IMR-90 (cell line): Measurements from ENCODE around the gene C2orf49.

Experiments
- BHLHE40 ChIP-seq: fragments of 150-350 bp; IDR thresholded peaks from 2 replicates; pipeline ENCODE4 v1.6.1; 2016; ENCODE audit warnings: mild to moderate bottlenecking, low read depth, low read length
- CEBPB ChIP-seq: IDR thresholded peaks from 2 replicates; pipeline ENCODE4 v1.6.1; 2012; ENCODE audit warnings: low read depth, low read length, improper control_type of control experiment
- CHD1 ChIP-seq: IDR thresholded peaks from 2 replicates; pipeline ENCODE4 v1.6.1; 2012; ENCODE audit warnings: low read depth, low read length, improper control_type of control experiment
- CTCF ChIP-seq: conservative IDR thresholded peaks from 2 replicates; pipeline ENCODE4 v1.5.1; 2012; ENCODE audit warnings: mild to moderate bottlenecking, low read depth, low read length, improper control_type of control experiment
- ELK1 ChIP-seq: fragments of 150-350 bp; IDR thresholded peaks from 2 replicates; pipeline ENCODE4 v1.6.1; 2016; ENCODE audit warnings: low read depth, mild to moderate bottlenecking, low read length, moderate library complexity, borderline replicate concordance
- FOS ChIP-seq: fragments of 150-350 bp; IDR thresholded peaks from 2 replicates; pipeline ENCODE4 v1.6.1; 2016; ENCODE audit warnings: low read depth, low read length
- MAFK ChIP-seq: IDR thresholded peaks from 2 replicates; pipeline ENCODE4 v1.6.1; 2012; ENCODE audit warnings: low read depth, low read length, improper control_type of control experiment
- POLR2A ChIP-seq: IDR thresholded peaks from 2 replicates; pipeline ENCODE4 v1.6.1; 2012; ENCODE audit warnings: mild to moderate bottlenecking, low read depth, low read length
- RAD21 ChIP-seq: IDR thresholded peaks from 2 replicates; pipeline ENCODE4 v1.6.1; 2012; ENCODE audit warnings: low read length, improper control_type of control experiment
- RCOR1 ChIP-seq: IDR thresholded peaks from 2 replicates; pipeline ENCODE4 v1.6.1; 2012; ENCODE audit warnings: mild to moderate bottlenecking, low read length, improper control_type of control experiment; ENCODE audit not compliant: insufficient replicate concordance
- RFX5 ChIP-seq: IDR thresholded peaks from 2 replicates; pipeline ENCODE4 v1.8.0; 2012; ENCODE audit warnings: low read depth, mild to moderate bottlenecking, low read length, moderate library complexity
- SMC3 ChIP-seq: fragments of 150-350 bp; IDR thresholded peaks from 2 replicates; pipeline ENCODE4 v1.6.1; 2016; ENCODE audit warnings: low read depth, mild to moderate bottlenecking, antibody characterized with exemption, low read length, moderate library complexity
- TF ChIP-seq, protein P1 (sequence below): fragments of 150-350 bp; IDR thresholded peaks from 2 replicates; pipeline ENCODE4 v1.6.1; 2017; ENCODE audit warnings: mild to moderate bottlenecking, antibody characterized with exemption, low read length, low read depth

GRCh38 chr2:105380432-105381100 is 43.2 kb downstream of the C2orf49 start:
- no peak for TF ChIP-seq CTCF
- no peak for TF ChIP-seq POLR2A
- TF ChIP-seq MAFK = no peak
- TF ChIP-seq RFX5 = no peak
- no peak for TF ChIP-seq RAD21
- TF ChIP-seq, protein P1, sequence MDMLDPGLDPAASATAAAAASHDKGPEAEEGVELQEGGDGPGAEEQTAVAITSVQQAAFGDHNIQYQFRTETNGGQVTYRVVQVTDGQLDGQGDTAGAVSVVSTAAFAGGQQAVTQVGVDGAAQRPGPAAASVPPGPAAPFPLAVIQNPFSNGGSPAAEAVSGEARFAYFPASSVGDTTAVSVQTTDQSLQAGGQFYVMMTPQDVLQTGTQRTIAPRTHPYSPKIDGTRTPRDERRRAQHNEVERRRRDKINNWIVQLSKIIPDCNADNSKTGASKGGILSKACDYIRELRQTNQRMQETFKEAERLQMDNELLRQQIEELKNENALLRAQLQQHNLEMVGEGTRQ = no peak
- no peak for TF ChIP-seq CHD1
- no peak for TF ChIP-seq ELK1
- TF ChIP-seq BHLHE40 = no peak
- TF ChIP-seq FOS = no peak
- no peak for TF ChIP-seq SMC3
- no peak for TF ChIP-seq RCOR1
- no peak for TF ChIP-seq CEBPB
